Ammon's horn (tissue), 1 donor: ENCODE results near the gene AVPR2.

Source experiments
- DNase-seq: peaks from one replicate; pipeline ENCODE4 v3.0.0-alpha.2; 2016; ENCODE audit warnings: low spot score

AVPR2 gene

DNA sequence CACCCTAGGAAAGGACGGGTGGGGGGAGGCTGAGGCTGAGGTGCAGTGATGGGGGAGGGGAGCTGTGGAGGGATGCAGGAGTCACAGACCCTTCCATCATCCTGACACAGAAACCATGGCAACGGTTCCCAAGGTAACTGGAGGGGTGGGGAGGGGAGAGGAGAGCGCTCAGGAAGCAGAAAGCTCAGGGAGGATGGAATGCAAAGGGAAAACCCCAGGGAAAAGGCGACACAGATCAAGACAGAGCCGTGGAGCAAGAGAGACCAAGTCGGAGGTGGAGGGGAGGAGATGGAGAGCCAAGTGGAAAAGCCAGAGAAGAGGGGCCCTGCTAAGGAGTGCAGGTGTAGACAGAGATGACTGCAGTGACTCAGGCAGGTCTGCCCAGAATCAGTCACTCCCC is 33.0 kb upstream of the AVPR2 start:
- DNase-seq, result no peak

DNA sequence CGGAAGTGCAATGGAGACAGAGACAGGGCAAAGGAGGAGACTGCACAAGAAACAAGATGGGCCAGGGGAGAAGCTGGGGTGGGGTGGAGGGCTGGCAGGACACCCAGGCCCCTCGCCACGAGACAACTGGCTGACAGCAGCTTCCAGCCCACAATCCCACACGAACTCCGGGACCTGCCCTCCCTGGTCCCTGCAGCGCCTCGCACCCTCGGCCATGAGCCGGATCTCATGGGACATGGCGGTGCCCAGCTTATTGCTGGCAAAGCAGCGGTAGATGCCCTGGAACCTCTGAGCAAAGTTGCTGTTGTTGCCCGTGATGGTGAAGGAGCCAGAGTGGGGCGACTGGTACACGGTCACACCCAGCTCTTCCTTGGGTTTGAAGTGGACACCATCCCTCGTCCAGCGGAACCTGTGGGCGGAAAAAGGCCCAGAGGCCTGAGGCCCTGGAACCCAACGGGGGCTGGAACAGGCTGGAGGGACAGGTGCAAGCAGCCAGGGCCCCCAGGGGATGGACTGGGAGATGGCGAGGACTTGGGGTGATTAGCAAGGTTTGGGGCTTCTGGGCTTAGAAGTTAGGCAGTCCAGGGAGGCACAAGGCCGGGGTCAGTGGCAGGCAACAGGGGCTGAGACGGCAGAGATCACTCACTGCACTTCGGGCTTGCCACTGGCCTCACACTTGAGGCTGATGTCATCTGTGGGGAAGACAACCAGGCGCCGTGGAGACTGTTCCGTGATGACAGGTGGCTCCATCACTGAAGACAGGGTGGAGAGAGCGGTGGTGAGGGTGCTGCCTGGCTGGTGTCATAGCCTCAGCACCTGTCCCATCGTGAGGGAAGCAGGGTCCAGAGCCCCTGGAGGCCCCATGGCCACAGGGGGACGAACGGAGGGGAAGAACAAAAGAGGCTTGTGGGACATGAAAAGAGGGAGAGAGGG is 32.3 kb upstream of the AVPR2 start:
- DNase-seq, result no peak

DNA sequence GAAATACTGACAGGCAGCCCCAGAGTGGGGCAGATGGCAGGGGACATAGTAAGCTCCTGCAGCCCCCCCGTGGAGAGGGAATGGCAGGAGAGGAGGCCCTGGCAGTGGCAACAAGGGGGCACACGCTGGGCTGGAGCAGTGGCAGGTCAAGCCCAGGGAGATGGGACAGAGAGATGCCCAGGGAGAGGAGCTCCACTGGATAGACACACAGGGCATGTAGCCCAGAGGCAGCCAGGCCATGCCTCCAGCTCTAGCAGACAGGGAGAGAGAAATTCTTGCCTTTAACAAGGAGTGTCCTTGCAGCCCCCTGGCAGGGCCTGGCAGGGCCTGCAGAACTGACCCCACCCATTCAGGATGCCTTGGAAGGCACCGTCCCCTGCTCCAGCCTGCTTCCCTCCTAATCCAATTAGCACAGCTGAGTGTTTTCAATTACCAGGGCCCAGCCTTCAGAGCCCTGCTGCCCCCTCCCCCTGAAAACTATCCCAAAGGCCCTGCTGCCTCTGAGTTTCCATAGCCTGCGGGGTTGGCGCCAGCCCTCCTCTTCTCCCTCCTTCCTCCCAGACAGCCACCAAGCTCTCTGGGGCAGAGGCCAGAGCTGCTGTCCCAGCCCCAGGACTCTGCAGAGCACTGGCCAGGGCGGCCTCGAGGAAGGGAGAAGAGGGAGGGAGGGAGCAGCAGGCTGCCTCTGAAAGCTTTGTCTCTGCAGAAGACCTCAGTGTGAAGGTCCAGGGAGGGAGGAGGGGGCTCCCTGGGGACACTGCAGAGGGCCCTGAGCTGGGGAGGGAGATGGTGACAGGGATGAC is 31.0 kb upstream of the AVPR2 start:
- DNase-seq, result no peak

DNA sequence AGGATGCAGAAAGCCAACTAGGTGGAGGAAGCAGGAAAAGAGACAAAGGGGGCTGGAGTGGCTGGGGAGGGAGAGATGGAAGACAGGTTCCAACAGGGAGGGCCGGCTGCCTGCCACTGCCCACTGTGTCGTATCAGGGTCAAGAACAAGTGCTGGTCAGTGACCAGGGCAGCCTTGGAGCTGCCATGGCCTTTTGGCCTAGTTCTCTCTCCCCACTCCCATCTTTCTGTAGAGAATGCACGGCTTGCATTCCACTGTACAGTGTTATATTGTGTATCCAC is 30.4 kb upstream of the AVPR2 start:
- no peak for DNase-seq

DNA sequence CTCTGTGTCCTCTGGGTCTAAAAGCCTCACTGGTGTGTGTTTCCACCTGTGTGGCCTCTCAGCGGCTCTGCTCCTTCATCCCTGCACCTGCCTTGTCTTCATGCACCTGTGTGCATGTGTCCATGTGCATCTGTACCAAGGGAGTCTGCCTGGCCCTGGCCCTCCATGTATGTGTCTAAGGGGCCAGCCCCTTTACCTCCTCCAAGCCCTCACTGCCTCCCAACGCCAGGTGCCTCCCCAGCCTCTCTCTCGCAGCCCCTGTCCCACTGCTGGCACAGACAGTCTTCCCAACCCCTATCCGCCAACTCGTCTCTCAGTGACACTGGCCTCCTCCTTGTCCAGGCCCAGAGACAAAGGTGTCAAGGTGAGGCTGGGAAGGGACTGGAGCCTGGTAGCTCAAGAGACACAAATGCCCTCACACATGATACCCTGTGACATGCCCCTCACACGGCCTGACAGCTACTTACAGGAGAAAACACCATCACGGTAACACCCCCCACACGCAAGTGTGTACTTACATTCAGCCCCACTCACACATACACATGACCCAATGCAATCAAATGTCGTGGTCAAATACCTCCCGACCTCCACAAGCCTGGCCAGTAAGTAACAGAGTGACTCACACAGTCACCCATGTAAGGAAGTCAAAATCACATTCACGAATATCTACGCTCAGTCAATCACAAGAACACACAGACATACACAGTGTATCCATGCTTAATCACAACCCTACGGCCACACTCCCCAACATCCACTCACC is 29.9 kb upstream of the AVPR2 start:
- DNase-seq, result no peak

DNA sequence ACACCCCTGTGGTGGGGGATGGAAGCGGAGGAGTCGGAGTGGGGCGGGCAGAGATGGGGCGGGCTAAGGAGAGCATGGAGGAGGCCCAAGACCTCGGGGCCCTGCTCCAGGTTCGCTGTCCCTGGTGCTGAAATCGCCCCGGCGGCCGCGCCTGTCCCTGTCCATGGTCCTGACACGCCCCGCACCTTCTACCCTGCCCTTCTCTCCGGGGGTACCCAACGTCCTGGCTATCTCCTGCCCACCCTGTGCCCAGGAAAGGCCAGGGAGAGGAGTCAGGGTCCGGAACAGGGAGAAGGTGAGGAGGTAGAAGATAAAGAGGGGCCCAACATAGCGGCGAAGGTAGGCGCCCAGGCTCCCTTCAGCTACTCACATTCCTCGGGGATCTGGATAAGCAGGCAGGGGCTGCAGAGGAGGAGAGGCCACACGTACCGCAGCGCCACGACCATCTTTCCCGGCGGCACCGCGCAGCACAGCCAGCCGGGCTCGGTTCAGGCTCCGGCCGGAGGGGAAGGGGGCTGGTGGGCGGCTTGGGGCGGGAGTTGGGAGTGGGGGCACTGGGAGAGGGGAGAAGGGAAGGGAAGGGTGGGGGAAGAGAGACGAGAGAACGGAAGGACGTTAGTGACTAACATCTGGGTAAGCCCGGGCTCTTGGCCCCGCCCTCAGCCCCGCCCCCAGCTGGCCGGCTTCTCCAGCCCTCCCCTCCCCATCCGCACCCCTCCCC is 28.9 kb upstream of the AVPR2 start:
- peak; percentile 27 for DNase-seq

DNA sequence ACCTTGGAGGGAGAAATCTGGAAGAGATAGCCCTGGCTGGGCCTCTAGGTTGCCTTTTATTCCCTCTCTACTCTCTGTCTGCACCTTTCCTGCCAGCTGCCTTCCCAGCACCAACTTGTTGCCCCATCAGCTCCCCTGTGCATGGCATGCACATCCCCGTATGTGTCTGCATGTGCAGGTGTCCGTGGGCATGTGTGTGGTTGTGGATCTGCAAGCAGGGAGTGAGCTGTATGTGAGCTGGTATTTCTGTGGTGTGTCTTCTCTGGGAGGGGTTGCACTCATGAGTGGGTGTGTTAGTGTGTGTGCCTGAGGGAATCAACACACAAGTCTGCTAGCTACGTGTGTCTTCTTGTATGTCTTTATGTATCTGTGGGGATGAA is 28.4 kb upstream of the AVPR2 start:
- DNase-seq, result no peak

DNA sequence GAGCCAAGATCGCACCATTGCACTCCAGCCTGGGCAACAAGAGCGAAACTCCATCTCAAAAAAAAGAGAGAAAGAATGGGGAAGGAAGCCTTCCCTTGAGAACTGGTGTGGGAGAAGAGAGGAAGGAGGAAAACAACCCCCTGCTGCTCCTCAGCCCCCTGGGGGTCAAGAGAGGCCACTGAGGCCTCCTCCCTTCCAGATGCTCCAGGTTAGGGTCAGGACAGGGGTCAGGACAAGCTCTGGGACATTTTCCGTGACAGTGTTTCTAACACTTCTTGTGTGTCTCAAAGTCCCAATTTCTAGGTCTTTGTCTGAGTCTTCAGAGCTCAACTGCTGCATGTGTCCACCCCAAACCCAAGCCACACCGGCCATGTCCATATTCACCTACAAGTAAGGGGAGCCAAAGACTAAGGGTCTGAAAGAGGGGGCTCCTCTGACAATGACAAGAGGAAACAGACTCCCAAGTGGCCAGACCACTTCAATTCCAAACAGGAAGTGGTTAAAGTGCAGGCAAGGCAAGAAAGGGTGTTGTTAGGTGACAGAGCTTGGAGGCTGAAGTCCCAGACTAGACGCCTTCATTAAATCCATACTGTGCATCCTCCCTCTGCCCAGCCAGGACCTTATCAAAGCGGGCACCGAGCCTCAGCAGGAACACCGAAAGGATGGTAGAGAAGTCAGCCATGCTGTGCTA is 26.8 kb upstream of the AVPR2 start:
- DNase-seq, result no peak

DNA sequence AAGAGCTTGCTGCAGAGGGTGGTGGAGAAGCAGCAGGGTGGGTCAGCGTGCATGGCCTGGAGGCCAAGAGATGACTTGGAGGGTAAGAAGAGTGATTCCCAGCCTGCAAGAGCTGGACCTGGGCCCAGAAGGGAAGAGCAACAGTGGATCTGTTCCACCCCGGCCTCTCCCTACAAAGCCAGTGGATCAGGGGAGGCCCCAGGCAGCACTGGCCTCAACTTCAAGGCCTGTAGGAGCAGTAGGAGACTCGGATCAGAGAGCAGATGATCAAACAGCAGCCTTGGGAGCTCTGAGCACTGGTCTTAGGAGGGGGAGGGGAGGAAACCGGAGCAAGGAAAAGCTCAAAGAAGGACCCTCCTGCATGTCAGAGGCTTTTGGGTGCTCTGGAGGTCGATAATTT is 26.1 kb upstream of the AVPR2 start:
- no peak for DNase-seq

DNA sequence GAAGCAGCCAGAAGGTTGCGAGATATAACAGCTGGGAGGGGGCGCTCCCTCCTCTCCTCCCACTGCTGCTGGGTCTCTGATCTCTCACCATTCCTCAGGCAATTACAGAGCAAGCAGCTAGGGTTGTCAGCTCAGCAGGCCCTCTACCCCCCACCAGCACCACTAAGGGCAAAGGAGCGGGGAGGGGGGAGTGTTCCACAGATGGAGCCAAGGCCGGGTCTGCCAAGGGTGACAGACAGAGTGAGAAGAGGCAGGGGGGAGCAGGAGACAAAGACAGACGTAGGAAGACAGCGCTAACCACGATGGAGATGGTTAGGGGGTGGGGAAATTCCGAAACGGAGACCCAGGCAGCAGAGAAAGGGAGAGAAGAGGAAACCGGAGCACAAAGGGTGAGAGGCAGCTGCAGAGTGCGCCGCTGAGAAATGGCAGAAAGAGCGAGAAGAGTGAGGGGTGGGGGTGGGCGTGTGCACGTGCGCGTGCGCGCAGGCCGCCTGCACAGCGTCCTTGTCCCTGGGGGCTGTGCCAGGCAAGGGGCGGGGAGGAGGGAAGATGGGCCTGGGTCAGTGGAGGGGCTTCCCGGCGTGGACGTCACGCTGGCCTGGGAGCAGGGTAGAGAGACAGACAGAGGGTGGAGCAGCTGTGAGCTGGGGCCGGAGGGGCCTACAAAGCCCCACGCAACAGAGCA is 25.4 kb upstream of the AVPR2 start:
- DNase-seq, result no peak

DNA sequence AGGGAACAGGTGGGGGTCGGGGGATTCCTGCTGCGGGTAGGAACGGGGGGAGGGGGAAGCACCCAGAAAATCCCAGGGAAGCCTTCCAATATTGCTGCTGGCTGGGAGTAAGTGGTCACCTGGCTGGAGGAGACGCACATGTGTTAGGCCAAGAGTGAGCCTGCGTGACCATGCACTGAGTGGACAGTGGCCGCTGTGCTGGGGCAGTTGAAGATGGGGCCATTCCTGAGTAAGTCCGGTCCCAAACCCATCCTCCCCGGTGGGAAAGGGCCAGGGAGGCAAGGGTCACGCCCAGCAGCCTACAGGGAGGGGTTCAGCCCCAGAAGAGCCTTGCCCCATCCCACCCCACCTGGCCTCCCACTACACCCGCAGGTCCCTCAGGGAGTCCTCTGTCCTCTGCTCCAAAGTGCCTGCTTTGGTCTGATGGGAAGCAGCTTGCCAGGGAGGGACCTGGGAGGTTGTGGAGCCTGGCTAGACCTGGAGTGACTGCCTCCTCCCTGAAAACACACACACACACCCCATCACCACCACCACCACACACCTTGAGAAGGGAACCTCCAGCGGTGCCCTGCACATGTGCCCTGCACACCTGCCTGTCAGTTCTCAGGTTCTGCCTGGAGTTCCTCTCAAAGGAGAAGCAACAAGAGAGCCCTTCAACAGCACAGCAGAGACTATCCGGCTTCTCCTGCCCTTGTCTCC is 24.6 kb upstream of the AVPR2 start:
- DNase-seq, result no peak

DNA sequence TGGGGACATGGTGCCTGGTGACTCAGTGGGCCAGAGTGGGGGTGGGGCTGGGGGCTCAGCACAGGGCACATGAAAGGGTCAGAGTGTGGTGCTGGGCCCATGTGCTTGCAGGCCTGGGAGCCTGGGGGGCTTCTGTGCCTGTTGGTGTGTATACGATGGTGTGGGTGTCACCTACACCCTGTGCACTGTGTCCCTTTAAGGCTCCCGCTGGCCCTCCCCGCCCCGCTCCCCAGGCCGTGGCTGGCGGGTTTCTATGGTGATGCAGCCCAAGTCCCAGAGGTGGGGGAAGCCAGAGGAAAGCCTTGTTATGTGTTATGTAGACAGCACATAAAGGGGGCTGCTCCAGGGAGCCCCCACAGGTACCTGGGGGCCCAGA is 24.0 kb upstream of the AVPR2 start:
- DNase-seq, result no peak

DNA sequence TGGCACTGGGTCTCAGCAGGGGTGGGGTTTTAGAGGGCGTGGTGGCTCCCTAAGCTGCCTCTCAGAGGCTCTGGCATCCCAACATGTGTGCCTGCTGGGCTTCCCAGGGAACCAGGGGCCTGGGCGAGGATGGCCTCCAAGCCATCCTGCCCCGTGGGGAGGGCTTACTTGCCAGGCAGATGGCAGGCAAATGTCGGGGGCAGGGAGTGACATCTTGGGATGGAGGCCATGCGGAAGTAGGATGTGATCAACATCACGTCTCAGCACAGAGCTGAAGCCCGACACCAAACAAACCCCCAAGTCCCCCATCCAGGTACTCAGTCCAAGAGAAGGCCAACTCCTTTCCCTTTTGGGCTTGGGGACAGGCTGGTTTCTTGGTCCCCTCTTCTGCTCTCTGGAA is 23.2 kb upstream of the AVPR2 start:
- no peak for DNase-seq

DNA sequence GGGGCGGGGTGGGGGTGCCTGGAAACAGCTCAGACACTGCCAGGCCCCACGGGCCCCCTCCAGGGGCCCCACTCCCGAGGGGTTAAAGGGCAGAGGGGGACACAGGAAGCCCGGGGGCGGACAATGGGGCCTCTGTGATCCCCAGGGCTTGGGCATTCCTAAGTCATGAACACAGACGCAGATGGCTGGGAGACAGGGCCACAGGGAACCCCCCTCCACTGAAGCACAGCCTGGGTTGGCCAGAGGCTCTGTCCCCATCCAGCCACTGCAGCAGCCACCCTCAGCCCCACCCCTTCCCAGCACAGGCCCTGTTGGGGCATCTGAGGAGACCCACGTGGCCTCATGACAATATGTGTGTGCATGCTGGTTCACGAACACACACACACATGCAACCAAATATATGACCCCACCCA is 22.4 kb upstream of the AVPR2 start:
- DNase-seq, result peak; percentile 24

DNA sequence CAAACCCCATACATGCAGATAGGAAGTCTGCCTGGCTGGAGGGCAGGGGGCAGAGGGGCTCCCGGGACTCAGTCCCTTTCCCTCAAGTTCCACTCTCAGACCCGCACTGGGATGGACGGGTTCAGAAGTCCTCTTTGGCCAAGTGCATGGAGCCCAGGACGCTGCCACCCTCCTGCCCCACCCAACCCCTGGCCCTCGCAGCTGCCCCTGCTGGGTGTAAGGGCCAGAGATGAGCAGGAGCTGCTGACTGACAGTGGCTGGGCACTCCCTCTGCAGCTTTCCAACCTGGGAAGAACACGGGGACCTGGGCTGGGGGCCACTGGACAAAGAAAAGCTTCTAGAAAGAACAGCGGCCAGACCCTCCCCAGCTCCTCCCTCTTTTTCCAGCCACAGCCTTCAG is 21.9 kb upstream of the AVPR2 start:
- no peak for DNase-seq

DNA sequence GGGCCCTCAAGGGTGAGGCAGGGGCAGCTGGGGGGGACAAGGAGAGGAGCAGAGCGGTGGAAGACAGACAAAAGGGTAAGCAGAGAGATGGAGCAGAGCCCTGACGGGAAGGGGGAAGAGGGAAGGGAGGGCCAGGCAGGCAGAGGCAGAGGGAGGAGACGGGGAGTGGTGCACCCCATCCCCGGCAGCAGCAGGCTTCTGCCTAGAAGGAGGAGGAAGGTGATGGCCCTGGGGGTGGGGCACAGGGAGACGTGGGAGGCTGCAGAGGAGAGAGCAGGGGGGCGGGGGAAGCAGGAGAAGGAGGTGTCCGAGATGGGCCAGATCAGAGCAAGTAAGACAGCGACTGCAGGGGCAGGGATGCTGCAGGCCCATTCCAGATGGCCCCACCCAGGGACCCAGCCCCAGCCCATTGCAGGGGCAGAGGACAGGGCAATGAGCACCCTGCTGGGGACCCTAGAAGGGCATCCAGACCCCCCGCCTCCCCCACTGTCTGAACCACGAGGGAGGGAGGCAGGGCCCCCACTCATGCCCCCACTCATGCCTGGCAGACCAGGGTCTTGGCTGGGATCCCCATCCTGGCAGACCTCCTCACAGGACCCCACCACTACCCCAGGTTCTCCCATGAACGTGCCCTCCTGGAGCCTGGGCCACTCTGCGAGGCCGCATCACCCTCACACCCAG is 21.2 kb upstream of the AVPR2 start:
- no peak for DNase-seq

DNA sequence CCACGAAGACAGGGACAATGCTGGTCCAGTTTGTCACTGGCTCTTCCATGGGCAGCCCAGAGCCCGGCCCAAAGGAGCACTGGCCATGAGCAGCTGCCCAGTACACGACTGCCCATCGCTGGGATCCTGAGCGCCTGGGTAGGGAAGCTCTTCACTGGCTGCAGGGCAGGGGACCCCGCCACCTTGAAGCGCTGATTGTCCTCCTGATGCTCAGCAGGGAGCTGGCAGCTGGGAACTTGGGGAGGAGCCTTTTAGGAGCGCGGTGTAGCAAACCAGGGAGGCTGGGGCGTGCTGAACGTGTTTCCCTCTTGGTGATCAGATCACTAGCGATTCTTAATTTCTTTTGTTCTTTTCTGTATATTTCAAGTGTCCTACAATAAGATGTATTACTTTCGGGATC is 20.3 kb upstream of the AVPR2 start:
- no peak for DNase-seq

DNA sequence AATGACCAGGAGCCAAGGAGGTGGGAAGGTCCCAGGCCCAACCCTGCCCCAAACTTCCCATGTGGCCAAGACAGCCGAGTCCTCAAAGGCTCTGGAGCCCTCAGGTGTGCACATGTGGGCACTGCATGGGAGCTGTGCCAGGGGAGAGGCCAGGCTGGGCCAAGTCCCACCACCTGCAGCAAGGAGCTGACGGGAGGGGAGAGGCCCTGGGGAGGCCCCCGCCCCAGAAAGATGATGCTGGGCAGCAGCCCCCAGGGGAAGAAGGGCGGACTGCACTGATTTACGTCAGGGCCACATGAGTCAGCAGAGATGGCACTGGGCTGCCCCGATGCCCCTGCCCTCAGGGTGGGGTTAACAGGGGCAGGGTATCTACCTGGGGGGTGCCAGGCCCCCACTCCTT is 19.9 kb upstream of the AVPR2 start:
- DNase-seq, result no peak

DNA sequence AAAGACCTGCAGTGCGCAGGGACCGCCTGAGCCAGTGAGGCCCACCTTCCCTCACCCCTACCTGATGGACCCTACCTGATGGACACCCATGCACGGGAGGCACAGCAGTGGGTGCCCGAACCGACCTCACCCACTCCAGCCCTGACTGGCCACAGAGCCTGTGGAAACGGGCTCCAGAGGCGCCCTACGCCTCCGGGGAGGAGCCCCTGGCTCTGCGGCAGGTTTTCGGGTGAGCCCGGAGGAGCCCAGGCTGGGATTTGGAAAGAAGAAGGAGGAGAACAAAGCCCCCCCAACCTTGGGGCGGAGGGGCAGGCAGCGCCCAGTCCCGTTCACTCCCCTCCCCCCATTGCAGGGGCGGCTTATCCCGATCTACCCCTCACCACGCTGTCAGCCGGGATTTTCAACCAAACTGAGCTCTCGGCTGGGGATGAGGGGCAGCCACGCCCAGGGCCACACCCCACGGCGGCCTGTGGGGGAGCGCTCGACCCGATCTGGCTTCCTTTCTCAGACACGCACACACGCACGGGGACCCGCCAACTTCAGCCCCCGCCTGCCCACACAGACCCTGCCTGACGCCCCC is 19.2 kb upstream of the AVPR2 start:
- DNase-seq, result no peak
